HG02763 (cell line): Measurements from ENCODE around the gene MAPK8IP1.
"Not testable (repeated sequence)": the region's sequence is repeated elsewhere in the genome, so short reads cannot be mapped to it uniquely, and the experiment has no call there.

ENCODE experiments used
- ATAC-seq: cut with Tn5 transposase; IDR thresholded peaks from one replicate; pipeline ENCODE4 v1.9.1; 2021; ENCODE audit warnings: mild to moderate bottlenecking, moderate library complexity; ENCODE audit not compliant: unreplicated experiment

Gene MAPK8IP1

DNA sequence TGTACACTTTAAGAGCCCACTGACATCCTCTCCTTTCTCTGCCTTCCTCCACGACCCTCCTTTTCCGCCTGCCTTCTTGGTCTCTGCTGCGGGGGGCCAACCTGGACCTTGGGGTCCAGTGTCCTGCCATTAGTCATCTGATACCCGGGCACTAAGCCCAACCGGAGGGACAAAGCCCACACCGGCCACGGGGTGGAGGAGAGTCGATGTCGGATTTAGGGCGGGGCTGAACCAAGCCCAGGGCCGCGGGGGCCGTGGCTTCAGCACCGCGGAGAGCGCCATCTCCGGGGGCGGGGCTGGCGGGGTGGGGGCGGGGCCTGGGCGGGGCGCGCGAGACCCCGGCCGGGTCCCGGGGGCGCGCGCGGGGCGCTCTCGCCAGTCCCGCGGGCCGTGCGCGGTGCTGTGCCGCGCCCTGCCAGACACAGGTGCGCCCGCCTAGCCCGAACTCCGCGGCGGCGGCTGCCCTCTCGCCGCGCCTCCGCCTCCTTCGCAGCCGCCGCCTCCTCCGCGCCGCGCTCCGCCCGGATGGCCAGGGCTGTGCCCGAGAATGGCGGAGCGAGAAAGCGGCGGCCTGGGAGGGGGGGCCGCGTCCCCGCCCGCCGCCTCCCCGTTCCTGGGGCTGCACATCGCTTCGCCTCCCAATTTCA lies at the start of gene MAPK8IP1:
TSS of gene MAPK8IP1 (plus strand) at position 378 of the 647 bp plus-strand sequence. CDS start at position 548, 170 bp downstream.
- ATAC-seq: peak; percentile 48

GRCh38 chr11:45839204-45839603 lies 46.2 kb upstream of the MAPK8IP1 start:
- no peak for ATAC-seq

GRCh38 chr11:45840251-45840650 lies 45.2 kb upstream of the MAPK8IP1 start:
- not testable (repeated sequence) for ATAC-seq

DNA sequence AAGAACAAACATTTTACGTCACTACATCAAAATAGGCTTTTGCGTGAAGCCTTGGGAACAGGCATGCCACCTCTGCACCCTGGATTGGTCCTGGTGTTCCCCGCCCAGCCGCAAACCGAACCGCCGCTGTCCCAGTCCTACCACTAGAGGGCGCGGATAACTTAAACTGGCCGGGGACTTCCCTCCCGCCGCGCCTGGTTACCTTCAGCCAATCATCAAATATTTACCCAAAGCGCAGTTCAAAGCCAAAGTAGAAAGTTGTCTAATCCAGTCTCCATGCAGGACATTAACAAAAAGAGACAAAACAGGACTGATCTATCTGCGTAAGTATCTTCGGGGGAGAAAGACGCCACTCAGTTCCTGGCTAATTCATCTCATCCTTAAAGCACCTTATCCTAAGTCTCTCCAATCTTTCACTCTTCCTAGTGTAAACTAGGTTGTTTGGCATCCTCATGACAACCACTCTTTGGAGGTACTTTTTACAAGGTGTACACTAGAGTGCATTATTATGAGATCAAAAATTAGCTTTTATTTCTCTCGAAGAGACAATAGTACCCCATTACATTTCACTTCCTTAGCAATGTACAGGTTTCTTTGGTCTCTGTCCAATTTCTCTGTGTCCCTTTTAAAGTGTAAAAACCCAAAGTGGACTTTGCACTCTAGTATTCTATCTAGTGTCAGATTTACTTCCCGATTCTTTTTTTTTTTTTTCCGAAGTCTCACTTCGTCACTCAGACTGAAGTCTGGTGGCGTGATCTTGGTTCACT lies 42.1 kb upstream of the MAPK8IP1 start:
- ATAC-seq: no peak

DNA sequence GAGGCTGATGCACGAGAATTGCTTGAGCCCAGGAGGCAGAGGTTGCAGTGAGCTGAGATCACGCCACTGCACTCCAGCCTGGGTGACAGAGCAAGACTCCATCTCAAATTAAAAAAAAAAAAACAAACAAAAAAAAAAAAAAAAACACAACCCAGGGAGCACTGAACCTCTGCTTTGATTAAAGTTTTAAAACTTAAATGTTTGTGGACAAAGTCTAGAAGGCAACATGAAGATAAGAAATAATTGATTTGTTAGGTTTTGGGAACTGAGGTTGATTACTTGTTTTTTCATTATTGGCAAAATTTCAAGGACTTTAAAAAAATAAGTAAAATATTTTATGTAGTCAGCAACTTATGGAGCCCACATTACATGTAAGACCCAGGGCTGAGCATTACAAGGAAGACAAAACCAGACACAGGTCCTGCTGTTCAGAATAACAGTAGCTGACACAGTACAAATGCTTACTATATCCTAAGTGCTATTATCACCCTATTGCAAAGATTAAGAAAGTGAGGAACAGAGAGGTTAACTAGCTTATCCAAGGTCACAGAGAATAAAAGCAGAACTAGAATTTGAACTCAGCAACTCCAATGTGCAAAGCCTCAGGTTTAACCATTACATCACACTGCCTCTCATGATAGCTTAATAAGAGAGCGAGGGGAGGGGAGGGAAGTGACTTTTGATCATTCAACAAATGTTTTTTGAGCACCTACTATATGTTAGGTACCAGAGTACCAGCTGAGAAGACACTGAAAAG lies 40.5 kb upstream of the MAPK8IP1 start:
- no peak for ATAC-seq

DNA sequence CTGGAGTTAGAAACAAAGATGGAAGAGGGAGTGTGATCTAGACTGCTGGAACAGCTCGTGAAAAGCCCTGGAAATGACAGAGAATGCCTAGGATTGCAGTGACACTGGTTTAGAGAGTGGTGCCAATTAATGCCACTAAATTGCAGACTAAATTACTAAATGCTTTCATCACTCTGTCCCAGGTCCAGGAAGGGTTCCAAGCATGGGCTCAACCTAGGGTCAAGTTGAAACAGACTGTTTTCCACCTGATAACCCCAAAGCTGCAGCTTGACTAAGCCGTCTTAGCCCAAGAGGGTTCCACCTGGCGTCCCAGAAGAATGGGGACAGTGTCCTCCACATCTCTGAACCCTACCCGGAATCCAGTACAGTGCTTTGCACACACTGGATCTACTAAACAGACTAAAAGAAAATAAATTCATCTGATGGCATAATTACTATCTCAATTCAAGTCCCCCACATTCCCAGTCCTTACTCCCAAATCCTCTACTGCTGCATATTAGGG lies 39.2 kb upstream of the MAPK8IP1 start:
- no peak for ATAC-seq

DNA sequence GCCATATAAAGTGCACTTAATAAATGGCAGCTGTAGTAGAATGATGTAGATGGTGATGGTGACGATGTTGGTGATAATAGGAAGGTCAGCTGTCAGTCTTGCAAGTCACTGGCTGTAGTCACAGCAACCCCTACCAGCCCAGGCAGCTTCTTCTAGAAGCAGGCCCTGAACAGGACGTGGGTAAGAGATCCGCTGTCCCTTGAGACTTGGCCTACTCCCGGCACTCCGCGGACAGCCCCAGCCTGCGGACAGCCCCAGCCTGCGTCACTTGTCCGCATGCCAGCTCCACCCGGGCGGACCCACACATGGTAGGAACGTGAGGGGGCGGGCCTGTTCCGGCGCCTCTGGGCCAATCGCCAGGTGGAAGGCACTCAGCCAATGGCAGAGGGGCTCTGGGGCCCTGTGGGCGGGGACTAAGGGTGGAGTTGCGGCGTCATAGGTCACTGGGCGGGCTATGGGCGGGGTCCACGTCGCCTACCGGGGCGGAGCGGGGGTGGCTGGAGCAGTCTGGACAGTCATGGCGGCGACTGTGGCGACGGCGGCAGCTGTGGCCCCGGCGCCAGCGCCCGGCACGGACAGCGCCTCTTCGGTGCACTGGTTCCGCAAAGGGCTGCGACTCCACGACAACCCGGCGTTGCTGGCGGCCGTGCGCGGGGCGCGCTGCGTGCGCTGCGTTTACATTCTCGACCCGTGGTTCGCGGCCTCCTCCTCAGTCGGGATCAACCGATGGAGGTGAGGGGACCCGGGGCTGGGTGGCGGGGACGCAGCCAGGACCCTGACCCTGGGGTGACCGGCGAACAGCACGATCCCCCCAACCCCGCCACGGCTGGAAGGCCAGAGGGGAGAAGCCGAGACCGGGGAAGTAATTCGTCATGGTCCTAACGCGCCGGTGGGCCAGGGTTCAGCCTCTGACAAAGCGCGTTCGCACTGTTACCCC lies 38.2 kb upstream of the MAPK8IP1 start, which contains the start of gene CRY2:
TSS of gene CRY2 (plus strand) at position 502 of the 937 bp plus-strand sequence. CDS start at position 518, 16 bp downstream.
- ATAC-seq: peak; percentile 92

DNA sequence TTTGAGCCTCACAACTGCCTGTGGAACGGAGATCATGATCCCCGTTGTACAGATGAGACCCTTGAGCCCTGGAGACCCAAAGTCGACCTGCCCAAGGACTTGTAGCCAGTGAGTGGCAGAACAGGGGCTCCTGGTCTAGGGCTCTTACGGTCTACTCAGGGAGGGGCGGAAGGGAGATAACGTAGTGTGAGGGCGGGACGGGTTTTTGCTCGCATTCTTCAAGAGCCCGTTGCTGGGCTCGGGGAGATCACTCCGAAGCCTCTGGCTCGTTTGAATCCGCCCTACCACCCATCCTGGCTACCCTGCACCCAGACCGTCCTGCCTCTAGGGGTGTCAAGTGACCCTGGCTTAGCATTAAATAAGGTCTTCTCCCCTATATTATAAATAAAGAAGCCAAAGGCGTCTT lies 37.5 kb upstream of the MAPK8IP1 start:
- ATAC-seq: peak; percentile 7

DNA sequence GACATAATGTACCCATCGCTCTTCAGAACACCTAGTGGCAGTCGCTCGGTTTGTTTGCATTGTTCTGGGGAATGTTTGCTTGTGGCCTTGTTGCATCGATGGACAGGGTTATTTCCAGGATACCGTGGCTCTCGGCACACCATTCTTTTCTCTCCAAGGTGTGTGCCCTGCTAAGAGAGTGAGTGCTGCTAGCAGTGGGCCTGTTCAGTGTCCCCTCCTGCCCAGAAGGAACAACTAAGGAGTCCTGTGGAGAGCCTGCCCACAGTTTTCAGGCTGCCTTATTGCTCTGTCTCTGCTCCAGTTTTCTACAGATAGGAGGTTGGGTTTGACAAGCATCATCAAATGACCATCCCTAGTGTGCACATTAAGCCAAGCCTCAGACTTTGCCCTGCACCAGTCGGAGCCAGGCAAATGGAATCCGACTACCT lies 36.8 kb upstream of the MAPK8IP1 start:
- no peak for ATAC-seq

DNA sequence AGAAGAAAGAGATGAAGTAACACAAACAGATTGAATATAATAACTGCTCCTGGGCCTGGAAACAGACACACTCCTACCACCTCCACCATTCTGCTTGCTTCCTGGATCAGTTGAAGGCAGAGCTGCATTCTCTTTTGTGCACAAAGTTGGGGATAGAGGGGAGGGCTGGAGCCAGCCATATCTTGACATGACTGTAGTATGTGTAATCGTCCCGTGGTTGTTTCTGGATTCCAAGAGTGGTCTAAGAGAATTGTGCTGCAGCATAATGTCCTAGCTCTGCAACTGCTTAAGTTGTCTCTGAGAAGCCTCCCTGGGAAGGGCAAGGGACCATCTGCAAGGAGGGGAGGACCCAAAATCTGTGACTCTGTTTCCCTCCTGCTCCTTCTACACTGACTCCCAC lies 35.0 kb upstream of the MAPK8IP1 start:
- ATAC-seq: no peak

GRCh38 chr11:45851228-45851627 lies 34.2 kb upstream of the MAPK8IP1 start:
- ATAC-seq: no peak

DNA sequence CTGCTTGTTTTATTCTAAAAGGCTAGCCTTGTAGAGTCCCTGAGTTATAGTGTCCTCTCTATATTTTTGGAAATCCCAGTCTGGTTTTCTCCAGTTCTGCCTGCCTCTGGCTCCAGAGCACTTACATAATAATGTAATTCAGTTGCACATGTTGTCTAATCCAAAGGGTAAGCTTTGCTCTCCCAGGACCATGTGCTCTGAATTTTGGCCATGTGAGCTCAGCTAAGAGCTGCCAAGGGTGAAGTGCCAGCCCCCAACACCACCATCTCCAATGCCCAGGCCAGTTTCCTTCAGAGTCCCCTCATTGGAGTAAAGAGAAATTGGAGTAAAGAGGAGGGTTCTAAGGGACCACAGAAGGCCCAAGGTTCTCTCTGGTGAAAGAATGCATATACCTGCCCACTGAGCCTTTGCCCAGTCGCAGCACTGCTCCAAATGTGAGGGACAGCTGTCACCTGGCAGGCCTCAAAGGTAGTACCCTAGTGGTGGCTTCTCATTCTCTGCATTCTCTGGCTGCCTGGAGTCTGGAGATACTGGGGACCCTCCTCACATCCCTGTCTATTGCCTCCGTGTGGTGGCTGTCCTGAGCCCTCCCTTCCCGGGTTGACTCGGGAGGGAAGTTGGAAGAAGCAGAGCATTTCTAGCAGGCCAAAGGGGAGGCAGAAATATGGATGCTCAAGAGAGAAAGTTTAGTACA lies 33.3 kb upstream of the MAPK8IP1 start:
- ATAC-seq: no peak

GRCh38 chr11:45852712-45853101 lies 32.7 kb upstream of the MAPK8IP1 start:
- ATAC-seq: no peak

- no peak for ATAC-seq
Observed at GRCh38 chr11:45853332-45854219, 31.9 kb upstream of the MAPK8IP1 start.

DNA sequence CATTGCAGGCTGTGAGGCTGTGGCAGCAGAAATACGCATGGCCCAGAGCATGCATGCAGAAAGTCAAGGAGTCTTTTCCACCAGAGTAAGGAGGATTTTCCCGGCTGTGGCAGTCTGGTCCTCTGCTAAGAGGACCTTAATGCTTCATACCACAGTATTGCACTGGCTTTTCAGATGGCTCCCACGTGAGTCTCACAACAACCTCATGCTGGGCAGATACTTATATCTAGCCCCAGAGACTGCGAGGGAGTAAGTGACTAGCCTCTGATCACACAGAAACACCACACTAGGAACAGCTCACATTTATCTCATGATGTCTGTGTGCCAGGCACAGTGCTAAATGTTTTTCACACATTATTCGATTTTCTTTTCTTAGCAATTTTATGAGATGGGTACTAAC lies 30.1 kb upstream of the MAPK8IP1 start:
- ATAC-seq: no peak

GRCh38 chr11:45856044-45856468 lies 29.4 kb upstream of the MAPK8IP1 start:
- ATAC-seq: no peak

DNA sequence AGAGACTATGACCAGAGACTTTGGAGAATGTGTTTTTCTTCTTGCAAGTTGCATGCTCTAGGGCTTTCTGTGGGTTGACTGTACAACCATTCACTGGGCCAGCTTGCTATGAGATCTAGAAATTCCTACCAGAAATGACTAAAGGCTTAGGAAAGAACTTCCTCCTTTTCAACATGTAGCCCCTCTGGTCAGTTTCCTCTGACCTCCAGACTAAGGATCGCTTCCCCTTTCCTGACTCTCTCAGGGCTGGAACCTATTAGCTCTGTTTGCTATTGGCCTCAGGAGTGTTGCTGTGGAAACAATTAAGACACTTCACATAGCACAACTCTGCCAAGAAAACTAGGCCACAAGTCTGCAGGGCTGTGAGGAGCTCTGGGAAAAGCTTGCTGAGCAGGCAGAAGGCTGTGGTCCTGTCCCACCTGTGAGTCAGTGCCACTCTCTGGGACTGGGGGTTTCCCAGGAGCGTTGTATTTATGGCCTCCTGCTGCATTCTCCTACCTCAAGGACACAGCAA lies 27.4 kb upstream of the MAPK8IP1 start:
- no peak for ATAC-seq

DNA sequence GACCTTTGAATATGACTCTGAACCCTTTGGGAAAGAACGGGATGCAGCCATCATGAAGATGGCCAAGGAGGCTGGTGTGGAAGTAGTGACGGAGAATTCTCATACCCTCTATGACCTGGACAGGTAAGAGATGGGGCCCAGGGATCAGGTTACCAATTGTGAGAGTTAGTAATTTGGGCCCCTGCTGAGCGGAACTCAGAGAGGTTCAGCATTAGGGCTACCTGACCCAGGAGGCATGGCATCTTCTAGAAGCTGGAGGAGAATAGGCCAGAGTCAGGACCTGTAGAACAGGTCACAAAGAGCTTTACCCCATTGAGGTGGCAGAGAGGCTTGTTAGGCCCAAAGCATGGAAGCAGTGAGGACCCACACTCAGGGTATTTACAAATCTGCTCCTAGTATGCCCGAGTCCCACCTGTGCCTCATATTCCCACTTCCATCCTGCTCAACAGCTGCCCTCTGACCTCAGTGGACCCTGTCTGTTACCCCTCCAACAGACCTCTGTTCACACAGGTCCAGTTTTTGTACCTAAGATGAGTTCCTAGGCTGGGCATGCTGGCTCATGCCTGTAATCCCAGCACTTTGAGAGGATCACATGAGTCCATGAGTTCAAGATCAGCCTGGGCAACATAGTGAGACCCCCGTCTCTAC lies 26.6 kb upstream of the MAPK8IP1 start:
- ATAC-seq: no peak
